Fibroblast of gingiva (primary cell): ENCODE results near the gene VMA21.

Source experiments
- DNase-seq: peaks from one replicate; pipeline ENCODE4 v3.0.0-alpha.2; 2011; ENCODE audit warnings: low read depth

The VMA21 gene

GRCh38 chrX:151396825-151397740 is at the start of gene VMA21:
Gene VMA21, plus strand, starts transcription at chrX:151397206. Its CDS starts 103 bp downstream, at chrX:151397309.
- DNase-seq = peak; percentile 89

- DNase-seq = no peak
Measured at GRCh38 chrX:151359341-151359740, 37.7 kb upstream of the VMA21 start.

GRCh38 chrX:151359931-151360871 is 36.8 kb upstream of the VMA21 start:
- no peak for DNase-seq

- no peak for DNase-seq
Measured at GRCh38 chrX:151363316-151363715, 33.7 kb upstream of the VMA21 start.

- DNase-seq = no peak
Measured at GRCh38 chrX:151365579-151365978, 31.4 kb upstream of the VMA21 start.

- no peak for DNase-seq
Measured at GRCh38 chrX:151370906-151371305, 26.1 kb upstream of the VMA21 start.

- no peak for DNase-seq
Measured at GRCh38 chrX:151384807-151385206, 12.2 kb upstream of the VMA21 start.

GRCh38 chrX:151386838-151387459 is 10.1 kb upstream of the VMA21 start:
- peak; percentile 11 for DNase-seq

- DNase-seq = no peak
Measured at GRCh38 chrX:151391722-151392121, 5.3 kb upstream of the VMA21 start.

- DNase-seq = no peak
Measured at GRCh38 chrX:151393514-151393913, 3.5 kb upstream of the VMA21 start.

- peak; percentile 80 for DNase-seq
Measured at GRCh38 chrX:151396042-151396824, 773 bp upstream of the VMA21 start.

GRCh38 chrX:151397741-151398070 is 700 bp downstream of the VMA21 start:
- no peak for DNase-seq

- no peak for DNase-seq
Measured at GRCh38 chrX:151398346-151398745, 1.3 kb downstream of the VMA21 start.

GRCh38 chrX:151402719-151403390 is 5.8 kb downstream of the VMA21 start:
- no peak for DNase-seq

- DNase-seq = no peak
Measured at GRCh38 chrX:151416579-151416978, 19.6 kb downstream of the VMA21 start.

- no peak for DNase-seq
Measured at GRCh38 chrX:151419782-151420181, 22.8 kb downstream of the VMA21 start.

GRCh38 chrX:151424505-151424904 is 27.5 kb downstream of the VMA21 start:
- no peak for DNase-seq

GRCh38 chrX:151448509-151448908 is 51.5 kb downstream of the VMA21 start:
- DNase-seq = no peak

- no peak for DNase-seq
Measured at GRCh38 chrX:151458824-151459223, 61.8 kb downstream of the VMA21 start.
